ENCODE measurements around the gene HJV. TPM values are rescaled to one million over a fixed set of nuclear protein-coding genes. Genes with fewer than 3 reads are reported as not detected.

HJV gene
- total and polyA plus RNA-seq, 2 of the 13 experiments (the other 11 are each of a cell fraction or from before 2014, with no cell fraction given), result 0.18 TPM; not detected in 1

- WGBS (ENCODE audit: low lambda C conversion rate), result 63% methylated on average over 6 of the region's 6 CpGs
Observed at GRCh38 chr1:145993618-145994390, 27.7 kb downstream of the HJV start.

More at GRCh38 chr1:145993618-145994390, 27.7 kb downstream of the HJV start:
- H3K4me2 ChIP-seq (ENCODE audit: low read depth, low read length), result peak overlapping the region; percentile 97
- ChIA-PET POLR2A (interaction anchor here (0.8 to 2.6 kb wide), 2 partner anchors 10 to 30 kb away, joined by 3 to 11 read pairs; partner anchors contain the start of genes ANKRD34A and POLR3GL), CTCF (ENCODE audit: low intra/inter-chr PET ratio, low total read pairs) (no interaction called here)
- H3K4me1 ChIP-seq (ENCODE audit: insufficient read depth, low read length), result peaks cover 69% of the 10 kb centered on the region
- intact Hi-C loops (cut with micrococcal nuclease; ENCODE audit: unreplicated experiment), result no loop called here
- H3K36me3 ChIP-seq (replicated peaks in 1 of 2; ENCODE audit: control insufficient read depth in 1 of 2, insufficient read depth in 2 of 2, low read length in 2 of 2), result peaks cover 2 to 22% of the 10 kb centered on the region in 2 experiments; a peak in 3 of 5 replicates
- no peaks in the 10 kb centered on the region for H3K9me3 ChIP-seq (ENCODE audit: low read length)
- peaks cover 33% of the 10 kb centered on the region for H3K79me2 ChIP-seq (ENCODE audit: insufficient read depth, low read length)
- H3K9ac ChIP-seq (ENCODE audit: insufficient read depth, low read depth, low read length), result peak overlapping the region; percentile 93; the same call in 1 of the 2 replicates
- BruUV-seq (replicated peaks), result no TSS peak
- TF ChIP-seq ISL2 (CRISPR knock-in tag; IDR thresholded peaks at IDR 0.05) (no peak), POLR2A (IDR thresholded peaks at IDR 0.05; ENCODE audit: insufficient read depth in 1 of 2, low read depth in 2 of 2, low read length in 2 of 2) (peak in 1 of 2 experiments; percentile 35; a peak in 1 of 4 replicates), POLR2AphosphoS5 (IDR thresholded peaks at IDR 0.05; ENCODE audit: low read depth, low read length) (peak; percentile 32), ZNF841 (CRISPR knock-in tag; IDR thresholded peaks at IDR 0.05; ENCODE audit: borderline replicate concordance) (0 out of 2 replicates have a peak, but pooled peaks have one; percentile 29), ZFP36L1 (CRISPR knock-in tag; IDR thresholded peaks at IDR 0.05) (0 out of 2 replicates have a peak, but pooled peaks have one; percentile 20), PHF5A (CRISPR knock-in tag; IDR thresholded peaks at IDR 0.05; ENCODE audit: low read depth, unreplicated experiment) (peak; percentile 53), PAF1 (CRISPR knock-in tag; IDR thresholded peaks at IDR 0.05) (peak; percentile 48; the same call in 1 of the 2 replicates), AFF4 (CRISPR knock-in tag; IDR thresholded peaks at IDR 0.05) (peak; percentile 72), FOXO4 (CRISPR knock-in tag; conservative IDR thresholded peaks at IDR 0.05) (no peak), POLR2AphosphoS2 (IDR thresholded peaks at IDR 0.05; ENCODE audit: low read depth, low read length) (no peak)
- TF ChIP-seq, protein P1, sequence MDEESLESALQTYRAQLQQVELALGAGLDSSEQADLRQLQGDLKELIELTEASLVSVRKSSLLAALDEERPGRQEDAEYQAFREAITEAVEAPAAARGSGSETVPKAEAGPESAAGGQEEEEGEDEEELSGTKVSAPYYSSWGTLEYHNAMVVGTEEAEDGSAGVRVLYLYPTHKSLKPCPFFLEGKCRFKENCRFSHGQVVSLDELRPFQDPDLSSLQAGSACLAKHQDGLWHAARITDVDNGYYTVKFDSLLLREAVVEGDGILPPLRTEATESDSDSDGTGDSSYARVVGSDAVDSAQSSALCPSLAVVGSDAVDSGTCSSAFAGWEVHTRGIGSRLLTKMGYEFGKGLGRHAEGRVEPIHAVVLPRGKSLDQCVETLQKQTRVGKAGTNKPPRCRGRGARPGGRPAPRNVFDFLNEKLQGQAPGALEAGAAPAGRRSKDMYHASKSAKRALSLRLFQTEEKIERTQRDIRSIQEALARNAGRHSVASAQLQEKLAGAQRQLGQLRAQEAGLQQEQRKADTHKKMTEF (CRISPR knock-in tag; IDR thresholded peaks at IDR 0.05), result 0 out of 2 replicates have a peak, but pooled peaks have one; percentile 14
- TF ChIP-seq, protein P2, sequence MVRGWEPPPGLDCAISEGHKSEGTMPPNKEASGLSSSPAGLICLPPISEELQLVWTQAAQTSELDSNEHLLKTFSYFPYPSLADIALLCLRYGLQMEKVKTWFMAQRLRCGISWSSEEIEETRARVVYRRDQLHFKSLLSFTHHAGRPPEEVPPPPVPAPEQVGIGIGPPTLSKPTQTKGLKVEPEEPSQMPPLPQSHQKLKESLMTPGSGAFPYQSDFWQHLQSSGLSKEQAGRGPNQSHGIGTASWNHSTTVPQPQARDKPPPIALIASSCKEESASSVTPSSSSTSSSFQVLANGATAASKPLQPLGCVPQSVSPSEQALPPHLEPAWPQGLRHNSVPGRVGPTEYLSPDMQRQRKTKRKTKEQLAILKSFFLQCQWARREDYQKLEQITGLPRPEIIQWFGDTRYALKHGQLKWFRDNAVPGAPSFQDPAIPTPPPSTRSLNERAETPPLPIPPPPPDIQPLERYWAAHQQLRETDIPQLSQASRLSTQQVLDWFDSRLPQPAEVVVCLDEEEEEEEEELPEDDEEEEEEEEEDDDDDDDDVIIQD (CRISPR knock-in tag; IDR thresholded peaks at IDR 0.05; ENCODE audit: low read depth), result 0 out of 2 replicates have a peak, but pooled peaks have one; percentile 17
- H2AFZ ChIP-seq (ENCODE audit: low read length), result no peak overlapping the region
- no peaks in the 10 kb centered on the region; a peak in 1 of 5 replicates for H3K27me3 ChIP-seq (ENCODE audit: control insufficient read depth in 1 of 2, insufficient read depth in 2 of 2, low read length in 2 of 2)
- in situ Hi-C loops (cut with HindIII; ENCODE audit: extremely low pct_ligation_motif_present, low pct_unique_long_range_greater_than_20kb), result no loop called here
- FAIRE-seq (no peak), DNase-seq (ENCODE audit: low spot score) (no peak), ATAC-seq (no peak)
- H3K27ac ChIP-seq (ENCODE audit: extremely low read length, insufficient read depth, low read length), result no peak overlapping the region
- H3K4me3 ChIP-seq (replicated peaks in 1 of 3; ENCODE audit: insufficient read depth in 1 of 3, low read depth in 2 of 3, low read length in 3 of 3), result peak overlapping the region in 2 of 3 experiments; percentile 91 to 98; a peak in 4 of 6 replicates
- H4K20me1 ChIP-seq (ENCODE audit: insufficient read depth, low read length), result peaks cover 50% of the 10 kb centered on the region
